ENCODE results near the gene TTC27. TPM values are rescaled to one million over a fixed set of nuclear protein-coding genes. Genes with fewer than 3 reads are reported as not detected.

The TTC27 gene
- total RNA-seq, 4 donors from 2014 or later, result 11.0 to 16.4 (median 11.3) TPM

DNA sequence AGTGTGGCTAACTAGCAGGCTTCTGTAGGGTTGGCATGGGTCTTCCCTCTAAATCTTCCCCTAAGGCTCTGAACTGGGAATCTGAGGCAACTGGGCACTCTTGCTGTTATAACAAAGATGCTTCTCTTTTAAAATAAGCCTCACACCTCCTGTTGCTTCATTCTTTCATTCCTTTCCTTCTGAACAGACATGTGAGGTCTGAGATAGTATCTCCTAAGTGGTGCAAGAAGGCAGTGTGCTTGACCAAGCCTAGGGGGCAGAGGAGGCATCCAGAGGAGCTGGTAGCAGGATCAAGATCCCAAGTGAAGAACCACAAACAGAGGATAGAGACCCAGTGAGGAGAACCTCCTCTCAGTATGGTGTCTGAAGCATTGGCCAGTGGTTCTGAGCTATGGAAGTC lies 90.9 kb downstream of the TTC27 start:
- intact Hi-C loops (cut with DNase I; ENCODE audit: low total_unique reads), result no loop called here
- no peak for TF ChIP-seq POLR2A (IDR thresholded peaks at IDR 0.05)
- TF ChIP-seq, protein P1, sequence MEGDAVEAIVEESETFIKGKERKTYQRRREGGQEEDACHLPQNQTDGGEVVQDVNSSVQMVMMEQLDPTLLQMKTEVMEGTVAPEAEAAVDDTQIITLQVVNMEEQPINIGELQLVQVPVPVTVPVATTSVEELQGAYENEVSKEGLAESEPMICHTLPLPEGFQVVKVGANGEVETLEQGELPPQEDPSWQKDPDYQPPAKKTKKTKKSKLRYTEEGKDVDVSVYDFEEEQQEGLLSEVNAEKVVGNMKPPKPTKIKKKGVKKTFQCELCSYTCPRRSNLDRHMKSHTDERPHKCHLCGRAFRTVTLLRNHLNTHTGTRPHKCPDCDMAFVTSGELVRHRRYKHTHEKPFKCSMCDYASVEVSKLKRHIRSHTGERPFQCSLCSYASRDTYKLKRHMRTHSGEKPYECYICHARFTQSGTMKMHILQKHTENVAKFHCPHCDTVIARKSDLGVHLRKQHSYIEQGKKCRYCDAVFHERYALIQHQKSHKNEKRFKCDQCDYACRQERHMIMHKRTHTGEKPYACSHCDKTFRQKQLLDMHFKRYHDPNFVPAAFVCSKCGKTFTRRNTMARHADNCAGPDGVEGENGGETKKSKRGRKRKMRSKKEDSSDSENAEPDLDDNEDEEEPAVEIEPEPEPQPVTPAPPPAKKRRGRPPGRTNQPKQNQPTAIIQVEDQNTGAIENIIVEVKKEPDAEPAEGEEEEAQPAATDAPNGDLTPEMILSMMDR (IDR thresholded peaks at IDR 0.05), result no peak
- DNase-seq (ENCODE audit: low spot score in 2 of 2), result no peak
- H3K4me3 ChIP-seq (ENCODE audit: low read depth, poor library complexity, severe bottlenecking), result no peak overlapping the region

DNA sequence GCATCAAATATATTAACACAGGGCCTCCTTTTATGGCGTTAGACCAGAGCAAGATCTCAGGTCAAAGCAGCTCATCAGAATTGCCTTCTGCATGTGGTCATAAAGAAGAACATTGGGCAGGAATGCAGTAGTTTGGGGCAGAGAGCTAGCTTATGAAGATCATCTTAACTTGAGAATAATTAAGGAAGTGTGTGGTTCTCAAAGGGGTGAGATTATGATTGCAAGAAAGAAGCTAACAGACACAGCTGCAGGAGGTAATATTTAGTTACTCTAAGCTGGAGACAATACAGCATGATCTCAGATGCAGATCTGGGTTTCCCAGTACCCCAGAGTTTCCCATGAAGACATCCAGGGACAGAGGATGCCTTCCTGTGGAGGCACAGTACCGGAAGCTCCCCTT lies 91.6 kb downstream of the TTC27 start:
- DNase-seq (ENCODE audit: low spot score in 2 of 2), result no peak
- H3K4me3 ChIP-seq (ENCODE audit: low read depth, poor library complexity, severe bottlenecking), result no peak overlapping the region
- TF ChIP-seq POLR2A (IDR thresholded peaks at IDR 0.05), result no peak
- TF ChIP-seq, protein P1 (IDR thresholded peaks at IDR 0.05), result no peak
- WGBS, 2 donors, result 86 to 91% methylated on average over 2 of the region's 2 CpGs
- intact Hi-C loops (cut with DNase I; ENCODE audit: low total_unique reads), result no loop called here

DNA sequence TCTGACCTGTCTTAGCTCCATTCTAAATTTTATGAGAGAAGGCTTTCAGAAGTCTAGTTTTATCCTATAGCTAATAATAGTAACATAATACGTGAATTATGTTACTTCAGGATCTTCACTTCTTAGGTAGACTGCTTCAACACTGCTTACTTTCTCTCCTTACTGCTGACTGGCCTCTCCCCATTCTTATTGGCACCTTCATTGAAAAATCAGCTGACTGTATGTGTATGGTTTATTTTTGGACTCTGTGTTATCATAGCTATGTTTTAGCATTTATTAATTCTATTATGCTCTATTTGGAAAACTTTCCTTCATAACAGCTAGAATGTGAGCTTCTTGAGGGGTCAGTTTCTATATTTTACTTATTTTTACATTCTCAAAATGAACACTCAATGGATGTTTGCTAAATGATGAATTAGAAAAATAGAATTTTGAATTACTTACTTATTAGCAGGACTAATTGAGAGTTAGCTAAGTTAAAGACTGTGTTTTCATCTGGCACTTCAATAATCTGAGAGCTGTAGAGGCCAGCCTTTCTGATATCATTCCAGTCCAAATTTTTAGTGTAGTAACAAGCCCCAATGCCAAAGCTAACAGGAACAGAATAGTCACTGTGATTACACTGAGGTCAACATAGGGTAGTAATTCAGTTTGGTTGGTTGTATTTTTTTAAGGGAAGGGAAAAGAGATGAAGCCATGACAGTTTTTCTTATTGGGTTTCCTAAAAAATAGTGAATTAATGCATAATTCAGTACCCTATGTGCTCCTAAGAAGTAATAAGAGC lies 92.3 kb downstream of the TTC27 start:
- DNase-seq (ENCODE audit: low spot score in 2 of 2), result no peak
- WGBS, 2 donors, result 52 to 60% methylated on average over 1 of the region's 1 CpG
- TF ChIP-seq, protein P1 (IDR thresholded peaks at IDR 0.05), result no peak
- no peak for TF ChIP-seq POLR2A (IDR thresholded peaks at IDR 0.05)
- H3K4me3 ChIP-seq (ENCODE audit: low read depth, poor library complexity, severe bottlenecking), result no peak overlapping the region
- intact Hi-C loops (cut with DNase I; ENCODE audit: low total_unique reads), result no loop called here

DNA sequence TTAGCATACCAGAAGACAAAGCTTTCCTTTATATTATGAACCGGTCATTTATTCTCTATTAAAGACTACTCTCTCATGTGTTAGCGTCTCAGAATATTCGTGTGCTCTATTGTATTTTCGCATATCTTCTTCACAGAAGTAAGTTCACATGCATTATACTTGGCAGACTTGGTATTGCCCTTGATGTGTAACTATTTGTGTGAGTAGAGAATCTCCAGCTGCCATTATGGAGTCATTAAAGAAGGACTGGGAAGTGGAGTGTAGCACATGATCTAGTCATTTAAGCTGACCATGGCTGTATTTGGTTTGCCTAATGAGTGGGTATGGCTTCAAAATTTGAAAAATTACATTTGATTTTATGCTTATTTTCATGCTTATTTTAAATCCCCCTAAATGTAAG lies 92.9 kb downstream of the TTC27 start:
- no peak overlapping the region for H3K4me3 ChIP-seq (ENCODE audit: low read depth, poor library complexity, severe bottlenecking)
- TF ChIP-seq, protein P1 (IDR thresholded peaks at IDR 0.05), result no peak
- no peak for TF ChIP-seq POLR2A (IDR thresholded peaks at IDR 0.05)
- 84 to 90% methylated on average over 4 of the region's 4 CpGs for WGBS, 2 donors
- DNase-seq (ENCODE audit: low spot score in 2 of 2), result no peak
- intact Hi-C loops (cut with DNase I; ENCODE audit: low total_unique reads), result no loop called here

DNA sequence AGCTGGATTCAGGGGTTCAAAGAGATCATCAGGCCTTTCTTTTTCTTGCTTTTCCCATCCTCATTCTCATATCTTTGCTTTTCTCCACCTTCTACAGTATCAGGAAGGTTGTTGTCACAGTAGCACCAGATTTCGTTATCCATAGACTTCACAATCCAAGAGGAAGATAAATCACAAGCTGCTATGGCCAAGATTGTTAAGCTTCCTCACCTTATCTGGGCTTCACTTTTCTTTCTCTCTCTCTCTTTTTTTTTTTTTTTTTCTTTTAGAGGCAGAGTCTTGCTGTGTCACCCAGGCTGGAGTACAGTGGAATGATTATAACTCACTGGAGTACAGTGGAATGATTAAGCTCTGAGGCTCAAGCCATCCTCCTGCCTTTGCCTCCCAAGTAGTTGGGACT lies 93.5 kb downstream of the TTC27 start:
- no peak for DNase-seq (ENCODE audit: low spot score in 2 of 2)
- no peak for TF ChIP-seq POLR2A (IDR thresholded peaks at IDR 0.05)
- TF ChIP-seq, protein P1 (IDR thresholded peaks at IDR 0.05), result no peak
- intact Hi-C loops (cut with DNase I; ENCODE audit: low total_unique reads), result no loop called here
- WGBS, 2 donors, result 98 to 100% methylated on average over 1 of the region's 1 CpG
- H3K4me3 ChIP-seq (ENCODE audit: low read depth, poor library complexity, severe bottlenecking), result no peak overlapping the region

All from lower leg skin (tissue), 4 donors.